Hematopoietic multipotent progenitor cell treated with erythropoietin and hydrocortisone succinate and interleukin-3 and kit ligand, for 17 days (in vitro differentiated cells): Measurements from ENCODE around the gene STEAP1B.
"Not testable (repeated sequence)": the region's sequence is repeated elsewhere in the genome, so short reads cannot be mapped to it uniquely, and the experiment has no call there.

Source experiments
- DNase-seq: peaks from one replicate; pipeline ENCODE4 v3.0.0-alpha.2; 2015; ENCODE audit warnings: low spot score

The STEAP1B gene

GRCh38 chr7:22496912-22497311 is 3.1 kb downstream of the STEAP1B start:
- not testable (repeated sequence) for DNase-seq

GRCh38 chr7:22496296-22496888 is 3.6 kb downstream of the STEAP1B start:
- DNase-seq = not testable (repeated sequence)

DNA sequence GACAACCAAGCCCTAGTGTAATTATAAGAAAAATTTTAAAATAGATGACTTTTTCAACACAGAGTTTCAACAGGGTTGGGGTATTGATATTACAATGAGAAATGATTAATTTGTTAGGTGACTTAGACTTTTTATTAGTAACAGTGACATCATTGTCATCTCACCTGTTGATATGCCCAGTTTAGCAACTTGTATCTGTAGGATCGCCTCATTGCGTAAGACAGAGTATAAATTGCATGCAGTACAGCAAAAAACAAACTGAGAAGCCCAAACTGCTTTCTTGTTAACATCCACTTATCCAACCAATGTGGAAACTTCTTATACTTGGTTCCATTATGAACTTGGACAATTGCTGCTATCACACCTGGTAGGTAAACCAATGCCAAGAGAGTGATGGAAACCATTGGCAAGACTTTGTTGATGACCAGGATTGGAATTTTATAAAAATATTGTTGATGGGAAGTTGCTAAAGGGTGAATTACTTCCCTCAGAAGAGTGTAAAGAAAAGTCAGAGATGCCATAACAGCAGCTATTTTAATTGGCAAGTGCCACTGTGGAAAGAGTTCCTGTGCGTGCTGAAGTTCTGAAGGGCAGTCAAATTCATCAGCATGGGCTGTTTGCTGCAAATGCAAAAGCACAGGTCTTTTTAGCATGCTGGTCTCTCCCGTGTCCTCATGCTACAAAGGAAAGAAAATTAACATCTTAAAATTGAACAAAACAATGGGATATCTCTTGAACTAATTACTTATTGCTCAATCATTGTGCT is 6.6 kb downstream of the STEAP1B start:
- DNase-seq = not testable (repeated sequence)

DNA sequence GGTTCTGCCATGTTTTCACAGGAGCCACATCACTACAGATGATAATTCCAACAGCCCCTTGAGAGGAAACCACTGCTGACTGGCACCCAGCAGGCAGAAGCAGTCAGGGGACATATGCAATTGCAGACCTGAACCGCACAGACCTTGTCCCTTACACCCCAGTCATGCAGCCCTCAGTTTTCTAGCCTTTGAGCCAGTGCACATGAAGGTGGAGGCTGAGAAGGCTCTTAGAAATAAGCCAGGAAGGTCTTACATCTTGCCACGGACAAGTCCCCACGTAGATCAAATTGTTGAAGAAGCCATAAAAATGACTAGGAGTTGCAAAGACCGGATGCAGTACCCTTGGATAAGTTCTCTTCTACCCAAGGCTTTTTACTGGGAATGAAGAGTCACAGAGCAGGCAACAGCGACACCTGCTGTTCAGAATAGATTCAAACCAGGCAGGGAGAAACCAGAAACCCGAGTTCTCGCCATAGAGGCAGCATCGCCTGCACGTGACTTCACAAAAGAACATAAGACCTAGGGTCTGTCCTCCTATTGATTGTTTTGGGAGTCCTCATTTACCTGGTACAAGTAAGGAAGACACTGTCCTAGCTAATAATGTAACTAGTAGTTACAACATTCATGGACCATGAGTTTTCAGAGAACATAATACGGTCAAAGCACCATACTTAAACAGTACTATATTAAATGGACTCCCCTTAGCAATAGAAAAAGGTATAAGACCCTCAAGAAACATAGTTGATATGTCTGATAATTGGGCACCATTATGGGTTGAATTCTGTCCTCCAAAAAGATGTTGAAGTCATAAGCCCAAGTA is 11.1 kb downstream of the STEAP1B start:
- peak; percentile 59 for DNase-seq

DNA sequence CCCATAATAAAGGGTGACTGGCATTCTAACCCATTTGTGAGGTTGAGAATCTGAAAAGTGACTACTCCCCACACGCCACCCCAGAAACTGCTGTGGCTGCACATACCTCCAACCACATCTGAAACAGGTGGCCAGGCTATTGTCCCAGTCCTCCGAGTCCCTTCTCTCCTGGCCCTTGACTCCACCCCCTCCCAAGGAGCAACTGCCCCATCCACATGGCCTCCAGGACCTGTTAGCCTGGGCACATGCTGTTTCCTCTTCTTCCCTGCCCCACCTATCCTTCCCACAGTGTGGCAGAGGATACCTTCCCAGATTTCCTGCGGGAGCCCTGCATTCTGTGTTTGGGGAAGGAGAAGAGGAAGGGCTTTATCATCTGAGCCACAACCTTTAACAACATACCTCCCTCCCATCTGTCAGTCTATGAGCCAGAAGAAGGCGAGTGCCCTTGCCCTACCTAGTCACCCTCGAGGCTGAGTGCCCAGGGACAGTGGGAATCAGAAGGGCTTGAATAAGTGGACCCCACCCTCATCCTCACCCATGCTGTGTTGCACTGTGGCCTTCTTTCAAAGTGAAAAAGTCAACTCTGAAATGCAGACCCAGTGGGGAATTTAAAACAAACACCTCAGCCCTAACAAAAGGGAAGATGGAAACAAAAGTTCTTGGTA is 11.9 kb downstream of the STEAP1B start:
- no peak for DNase-seq

GRCh38 chr7:22486597-22486996 is 13.4 kb downstream of the STEAP1B start:
- DNase-seq = no peak

DNA sequence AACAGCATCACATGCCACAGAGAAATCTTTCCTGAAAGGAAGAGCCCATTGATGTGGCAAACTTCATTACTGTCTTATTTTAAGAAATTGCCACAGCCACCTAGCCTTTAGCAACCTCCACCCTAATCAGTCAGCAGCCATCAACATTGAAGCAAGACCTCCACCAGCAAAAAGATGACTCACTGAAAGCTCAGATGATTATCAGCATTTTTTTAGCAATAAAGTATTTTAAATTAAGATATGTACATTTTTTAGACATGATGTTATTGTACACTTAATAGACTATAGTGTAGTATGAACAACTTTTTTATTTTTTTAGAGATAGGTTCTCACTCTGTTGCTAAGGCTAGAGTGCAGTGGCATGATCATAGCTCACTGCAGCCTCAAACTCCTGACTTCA is 14.8 kb downstream of the STEAP1B start:
- no peak for DNase-seq

DNA sequence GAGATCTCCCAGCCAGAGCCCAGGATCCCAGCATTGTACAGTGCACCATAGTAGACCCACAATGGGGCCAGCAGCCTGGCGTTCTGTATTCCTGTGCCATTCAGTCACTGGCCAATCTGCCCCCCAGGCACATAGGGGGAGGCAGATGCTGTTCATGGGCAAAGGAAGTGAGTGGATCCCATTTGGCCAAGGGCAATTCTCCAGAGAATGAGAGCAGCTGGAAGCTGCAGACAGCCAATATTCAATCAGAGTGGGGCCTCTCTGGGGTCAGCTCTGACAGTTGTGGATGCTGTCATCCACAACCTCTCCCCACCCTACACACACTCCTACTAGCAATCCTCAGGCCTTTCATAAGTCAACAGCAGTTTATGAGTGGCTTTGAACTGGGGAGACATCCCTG is 17.5 kb downstream of the STEAP1B start:
- no peak for DNase-seq

- no peak for DNase-seq
Observed at GRCh38 chr7:22481726-22482125, 18.3 kb downstream of the STEAP1B start.

GRCh38 chr7:22480523-22481075 is 19.4 kb downstream of the STEAP1B start:
- DNase-seq = no peak

DNA sequence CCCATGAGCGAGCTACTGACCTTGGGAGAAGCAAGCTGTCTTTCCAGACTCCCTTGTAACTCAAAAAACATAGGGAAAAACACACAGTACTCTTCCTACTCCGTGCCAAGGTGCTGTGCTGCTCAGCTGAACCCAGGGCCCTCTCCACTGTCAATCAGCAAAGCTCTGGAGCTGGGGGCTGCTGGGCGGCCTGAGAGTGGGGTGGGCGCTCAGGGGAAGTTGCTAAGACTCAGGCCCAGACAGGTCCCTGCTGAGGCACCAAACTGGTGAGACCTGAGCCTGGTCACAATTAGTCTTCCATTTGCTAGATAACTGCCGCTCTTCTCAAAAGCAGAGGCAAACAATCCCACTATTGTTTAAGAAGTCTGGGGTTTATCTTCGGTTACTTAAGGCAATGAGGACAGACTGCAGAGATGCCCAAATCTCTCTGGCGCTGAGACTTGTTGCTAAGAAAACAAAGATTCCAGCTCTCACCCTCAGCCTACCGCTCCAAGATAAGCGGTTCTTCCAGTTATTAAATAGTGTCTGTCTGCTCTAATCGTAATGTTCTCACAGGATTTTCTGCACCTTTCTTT is 22.0 kb downstream of the STEAP1B start:
- DNase-seq = no peak

- no peak for DNase-seq
Observed at GRCh38 chr7:22477262-22477661, 22.7 kb downstream of the STEAP1B start.

DNA sequence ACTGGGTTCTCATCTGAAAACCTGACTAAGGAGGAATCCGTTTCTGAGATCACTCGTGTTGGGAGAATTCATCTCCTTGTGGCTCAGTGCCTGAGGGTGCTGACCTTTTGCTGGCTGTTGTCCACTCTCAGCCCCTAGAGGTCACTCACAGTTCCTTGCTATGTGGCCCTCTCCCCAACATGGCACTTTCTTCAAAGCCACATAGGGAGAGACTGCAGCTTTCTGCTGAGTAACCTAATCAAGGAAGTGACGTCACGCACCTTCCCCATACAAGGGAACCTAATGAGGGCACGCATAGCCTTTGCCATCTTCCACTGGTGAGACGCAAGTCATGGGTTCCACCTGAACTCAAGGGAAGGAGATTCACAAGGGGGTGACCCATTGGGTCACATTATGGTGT is 23.2 kb downstream of the STEAP1B start:
- DNase-seq = no peak

- no peak for DNase-seq
Observed at GRCh38 chr7:22474645-22475044, 25.3 kb downstream of the STEAP1B start.

GRCh38 chr7:22470981-22471380 is 29.0 kb downstream of the STEAP1B start:
- no peak for DNase-seq

DNA sequence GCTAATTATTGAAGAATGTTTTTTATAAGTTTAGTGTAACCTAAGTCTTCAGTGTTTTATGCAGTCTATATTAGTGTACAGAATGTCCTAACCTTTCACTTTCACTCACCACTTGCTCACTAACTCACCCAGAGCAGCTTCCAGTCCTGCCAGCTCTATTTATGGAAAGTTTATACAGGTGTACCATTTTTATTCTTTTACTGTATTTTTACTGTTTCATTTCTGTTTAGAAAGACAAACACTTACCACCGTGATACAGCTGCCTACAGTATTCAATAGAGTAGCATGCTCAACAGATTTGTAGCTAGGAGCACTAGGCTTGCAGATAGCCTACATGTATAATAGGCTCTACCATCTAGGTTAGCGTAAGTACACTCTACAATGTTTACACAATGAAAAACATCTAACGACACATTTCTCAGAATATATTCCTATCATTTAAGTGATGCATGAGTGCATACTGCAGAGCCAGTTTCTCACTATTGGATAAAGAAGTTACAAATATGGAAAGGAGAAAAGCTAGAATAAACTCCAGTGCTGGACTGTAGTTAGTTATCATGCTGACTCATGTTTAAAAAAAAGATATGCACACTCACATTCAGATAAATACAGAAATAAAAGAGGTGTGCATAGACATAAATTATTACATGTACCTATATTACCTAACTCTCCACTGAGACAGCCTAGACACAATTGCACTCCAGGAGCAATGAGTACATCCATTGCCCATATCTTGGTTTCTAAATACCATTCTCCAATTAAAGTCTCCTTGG is 30.4 kb downstream of the STEAP1B start:
- no peak for DNase-seq

DNA sequence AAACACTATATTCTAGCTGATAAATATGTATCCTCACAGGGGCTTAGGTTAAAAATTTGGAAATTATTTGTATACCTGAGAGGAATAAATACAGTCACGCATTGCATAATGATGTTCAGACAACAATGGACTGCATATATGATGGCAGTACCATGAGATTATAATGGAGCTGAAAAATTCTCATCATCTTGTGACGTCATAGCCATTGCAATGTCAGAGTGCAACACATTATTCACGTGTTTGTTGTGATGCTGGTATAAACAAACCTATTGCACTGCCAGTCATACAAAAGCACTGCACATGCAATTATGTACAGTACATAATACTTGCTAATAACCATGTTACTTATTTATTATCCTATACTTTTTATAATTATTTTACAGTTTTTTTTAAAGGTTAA is 31.4 kb downstream of the STEAP1B start:
- DNase-seq = no peak

GRCh38 chr7:22464299-22464698 is 35.7 kb downstream of the STEAP1B start:
- DNase-seq = no peak

DNA sequence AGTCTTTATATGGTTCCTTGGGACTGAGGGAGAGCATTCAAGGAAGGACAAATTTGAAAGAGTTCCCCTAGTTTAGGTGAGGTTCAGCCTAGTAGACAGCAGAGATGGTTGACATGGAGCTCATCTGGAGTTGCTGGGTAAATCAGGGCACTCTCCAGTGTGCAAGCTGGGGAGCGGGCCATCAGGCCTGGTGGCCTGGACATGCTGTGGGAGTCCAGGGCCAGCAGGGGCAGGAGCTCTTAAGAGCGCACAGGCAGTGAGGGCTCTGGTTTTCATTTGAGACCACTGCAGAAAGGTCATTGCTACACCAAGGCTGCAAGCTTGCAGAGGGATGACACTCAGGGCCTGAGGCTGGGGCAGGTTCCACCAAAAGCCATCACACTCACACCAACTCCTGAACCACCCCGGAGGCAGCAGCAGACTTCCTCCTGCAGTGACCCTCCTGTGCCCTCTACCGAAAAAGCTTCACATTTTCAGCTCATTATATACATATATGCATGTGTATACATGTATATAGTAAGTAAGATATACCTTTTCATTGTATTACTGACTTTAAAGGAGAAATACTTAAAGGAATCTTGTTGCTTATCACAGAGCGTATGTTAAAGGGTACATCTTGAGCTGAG is 39.5 kb downstream of the STEAP1B start:
- no peak for DNase-seq

DNA sequence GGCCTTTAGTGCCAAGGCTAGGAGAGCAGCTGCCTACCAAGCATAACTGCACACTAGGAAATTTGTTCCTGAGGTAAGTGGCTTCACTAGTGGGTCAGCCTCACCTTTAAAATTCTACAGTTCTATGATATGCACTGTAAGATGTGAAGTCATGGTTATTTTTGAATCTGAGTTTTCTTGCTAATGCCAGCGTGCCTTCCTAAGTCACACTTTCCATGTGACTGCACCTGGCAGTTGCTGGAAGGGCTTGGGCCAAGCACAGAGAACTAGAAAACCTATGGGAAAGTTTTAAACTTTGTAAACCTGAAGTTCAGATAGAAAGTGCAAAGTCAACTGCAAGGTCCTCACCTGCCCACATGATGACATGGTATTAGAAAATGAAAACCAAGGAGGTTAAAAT is 42.5 kb downstream of the STEAP1B start:
- DNase-seq = no peak

DNA sequence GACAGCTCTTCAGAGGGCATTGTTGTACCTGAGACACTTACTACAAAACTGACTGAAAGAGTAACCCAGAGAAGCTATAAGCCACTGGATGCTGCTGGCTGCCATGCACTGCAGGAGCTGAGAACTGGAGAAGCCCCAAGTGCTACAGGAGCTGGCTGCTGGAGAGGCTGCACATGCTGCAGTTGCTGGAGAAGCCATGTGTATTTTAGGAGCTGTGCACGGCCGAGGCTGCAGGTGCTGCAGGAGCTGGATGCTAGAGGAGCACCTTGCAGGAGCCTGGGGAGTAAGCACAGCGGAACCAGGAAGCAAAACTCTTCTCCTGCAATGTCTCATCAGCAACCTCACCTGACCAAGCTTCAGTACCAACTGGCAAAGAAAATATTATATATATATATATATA is 45.5 kb downstream of the STEAP1B start:
- no peak for DNase-seq
